Measurements from ENCODE around the gene PTPA. TPM values are rescaled to one million over a fixed set of nuclear protein-coding genes. Genes with fewer than 3 reads are reported as not detected.

The PTPA gene
- total and polyA plus RNA-seq, 2 donors (not counting 1 experiment from before 2014, with no cell fraction given): 190 to 203 TPM

DNA sequence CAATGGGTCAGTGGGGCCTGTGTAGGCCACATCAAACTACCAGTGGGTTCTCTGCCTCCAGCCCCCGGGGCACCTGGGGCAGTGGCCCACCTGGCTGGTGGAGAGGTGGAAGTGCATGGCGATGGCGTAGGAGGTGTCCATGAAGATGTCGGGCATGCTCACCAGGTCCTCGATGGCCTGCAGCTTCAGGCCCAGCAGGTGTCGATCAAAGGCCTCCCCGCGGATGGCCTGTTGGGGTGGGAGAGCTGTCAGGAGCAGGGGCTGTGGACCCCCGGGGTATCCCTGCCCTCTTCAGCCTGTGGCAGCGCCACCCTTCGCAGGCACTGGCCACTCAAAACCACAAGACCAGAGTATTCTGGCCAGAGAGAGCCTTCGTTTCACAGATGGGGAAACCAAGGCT is 15.3 kb upstream of the PTPA start:
- H3K27me3 ChIP-seq (ENCODE audit: control insufficient read depth, insufficient read depth, low read length): no peaks in the 10 kb centered on the region
- H4K20me1 ChIP-seq (ENCODE audit: control insufficient read depth, extremely low read depth, insufficient read depth, low read length): no peaks in the 10 kb centered on the region
- peaks cover 9% of the 10 kb centered on the region for H3K36me3 ChIP-seq (ENCODE audit: control insufficient read depth, insufficient read depth, low read length)
- no peak for TF ChIP-seq EZH2 (IDR thresholded peaks at IDR 0.05; ENCODE audit: low read length, missing control alignments)
- TF ChIP-seq, protein P1, sequence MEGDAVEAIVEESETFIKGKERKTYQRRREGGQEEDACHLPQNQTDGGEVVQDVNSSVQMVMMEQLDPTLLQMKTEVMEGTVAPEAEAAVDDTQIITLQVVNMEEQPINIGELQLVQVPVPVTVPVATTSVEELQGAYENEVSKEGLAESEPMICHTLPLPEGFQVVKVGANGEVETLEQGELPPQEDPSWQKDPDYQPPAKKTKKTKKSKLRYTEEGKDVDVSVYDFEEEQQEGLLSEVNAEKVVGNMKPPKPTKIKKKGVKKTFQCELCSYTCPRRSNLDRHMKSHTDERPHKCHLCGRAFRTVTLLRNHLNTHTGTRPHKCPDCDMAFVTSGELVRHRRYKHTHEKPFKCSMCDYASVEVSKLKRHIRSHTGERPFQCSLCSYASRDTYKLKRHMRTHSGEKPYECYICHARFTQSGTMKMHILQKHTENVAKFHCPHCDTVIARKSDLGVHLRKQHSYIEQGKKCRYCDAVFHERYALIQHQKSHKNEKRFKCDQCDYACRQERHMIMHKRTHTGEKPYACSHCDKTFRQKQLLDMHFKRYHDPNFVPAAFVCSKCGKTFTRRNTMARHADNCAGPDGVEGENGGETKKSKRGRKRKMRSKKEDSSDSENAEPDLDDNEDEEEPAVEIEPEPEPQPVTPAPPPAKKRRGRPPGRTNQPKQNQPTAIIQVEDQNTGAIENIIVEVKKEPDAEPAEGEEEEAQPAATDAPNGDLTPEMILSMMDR (conservative IDR thresholded peaks at IDR 0.05 in 1 of 2, IDR thresholded peaks at IDR 0.05 in 1 of 2; ENCODE audit: low read depth in 1 of 2, low read length in 2 of 2): no peak
- no peak overlapping the region for H2AFZ ChIP-seq (ENCODE audit: low read length)
- no peak overlapping the region for H3K9ac ChIP-seq (ENCODE audit: insufficient read depth, low read length)
- H3K4me3 ChIP-seq (replicated peaks in 1 of 4; ENCODE audit: control extremely low read depth in 1 of 4, insufficient read depth in 1 of 4, low read depth in 3 of 4, low read length in 4 of 4): no peak overlapping the region
- no peak overlapping the region for H3K4me2 ChIP-seq (ENCODE audit: extremely low read depth, insufficient read depth, low read length)
- no peaks in the 10 kb centered on the region for H3K4me1 ChIP-seq (ENCODE audit: control insufficient read depth, extremely low read depth, insufficient read depth, low read length)
- no peaks in the 10 kb centered on the region for H3K9me3 ChIP-seq (ENCODE audit: control insufficient read depth, insufficient read depth, low read depth, low read length)
- no peaks in the 10 kb centered on the region for H3K79me2 ChIP-seq (ENCODE audit: control insufficient read depth, insufficient read depth, low read length)
- H3K27ac ChIP-seq (ENCODE audit: insufficient read depth, low read length): no peak overlapping the region
- DNase-seq (ENCODE audit: low read depth in 2 of 2): no peak

DNA sequence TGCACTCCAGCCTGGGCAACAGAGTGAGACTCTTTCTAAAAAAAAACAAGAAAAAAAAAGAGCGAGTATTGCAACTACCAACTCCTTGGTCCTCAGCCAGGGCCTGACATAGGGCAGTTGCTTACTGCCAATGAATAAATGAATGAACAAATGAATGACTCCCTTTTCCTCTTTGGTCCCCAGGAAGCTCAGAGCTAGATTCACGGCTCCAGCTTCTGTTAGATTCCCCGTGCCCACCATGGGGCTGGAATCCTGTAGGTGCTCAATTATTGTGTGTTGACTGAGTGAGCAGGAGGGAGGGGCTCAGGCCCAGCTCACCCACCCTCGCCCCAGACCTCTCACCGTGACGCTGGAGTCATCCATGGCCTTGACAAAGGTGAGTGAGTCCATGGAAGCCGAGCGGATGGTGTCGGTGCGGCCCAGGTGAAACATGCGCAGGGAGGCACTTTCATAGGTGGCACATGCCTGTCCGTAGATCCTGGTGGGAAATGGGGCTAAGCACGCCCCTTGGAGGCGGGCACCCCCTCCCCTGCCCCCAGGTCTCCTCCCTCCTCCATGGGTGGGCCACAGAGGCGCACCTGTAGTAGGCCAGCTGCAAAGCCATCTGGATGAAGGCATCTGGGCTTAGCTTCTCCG is 13.4 kb upstream of the PTPA start:
- Histone ChIP-seq H3K9ac (ENCODE audit: insufficient read depth, low read length) (no peak overlapping the region), H3K36me3 (ENCODE audit: control insufficient read depth, insufficient read depth, low read length) (peaks cover 14% of the 10 kb centered on the region), H3K79me2 (ENCODE audit: control insufficient read depth, insufficient read depth, low read length) (no peaks in the 10 kb centered on the region), H4K20me1 (ENCODE audit: control insufficient read depth, extremely low read depth, insufficient read depth, low read length) (no peaks in the 10 kb centered on the region), H3K4me2 (ENCODE audit: extremely low read depth, insufficient read depth, low read length) (no peak overlapping the region), H3K27me3 (ENCODE audit: control insufficient read depth, insufficient read depth, low read length) (no peaks in the 10 kb centered on the region), H3K9me3 (ENCODE audit: control insufficient read depth, insufficient read depth, low read depth, low read length) (no peaks in the 10 kb centered on the region), H3K4me1 (ENCODE audit: control insufficient read depth, extremely low read depth, insufficient read depth, low read length) (no peaks in the 10 kb centered on the region), H3K27ac (ENCODE audit: insufficient read depth, low read length) (no peak overlapping the region), H3K4me3 (replicated peaks in 1 of 4; ENCODE audit: control extremely low read depth in 1 of 4, insufficient read depth in 1 of 4, low read depth in 3 of 4, low read length in 4 of 4) (no peak overlapping the region), H2AFZ (ENCODE audit: low read length) (no peak overlapping the region)
- no peak for DNase-seq (ENCODE audit: low read depth in 2 of 2)
- TF ChIP-seq EZH2 (IDR thresholded peaks at IDR 0.05; ENCODE audit: low read length, missing control alignments): no peak
- TF ChIP-seq, protein P1 (conservative IDR thresholded peaks at IDR 0.05 in 1 of 2, IDR thresholded peaks at IDR 0.05 in 1 of 2; ENCODE audit: low read depth in 1 of 2, low read length in 2 of 2): no peak

DNA sequence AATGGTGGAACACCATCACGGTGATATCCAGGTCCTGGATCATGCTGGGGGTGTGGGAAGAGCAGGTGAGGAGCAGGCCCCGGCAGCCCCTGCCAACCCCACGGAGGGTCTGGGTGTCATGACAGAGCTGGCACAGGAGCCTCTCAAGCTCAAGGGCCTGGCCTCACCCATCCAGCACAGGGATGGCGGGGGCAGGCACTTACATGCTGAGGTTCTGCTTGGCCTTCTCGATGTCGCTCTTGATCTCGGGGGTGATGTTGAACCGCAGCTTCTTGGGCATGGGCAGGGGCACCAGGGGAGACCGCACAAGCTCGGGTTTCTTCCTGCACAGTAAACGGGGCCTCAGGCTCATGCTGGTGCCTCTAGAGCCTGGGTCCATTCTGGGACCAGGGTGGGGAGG is 12.9 kb upstream of the PTPA start:
- Histone ChIP-seq H3K9ac (ENCODE audit: insufficient read depth, low read length) (no peak overlapping the region), H3K27me3 (ENCODE audit: control insufficient read depth, insufficient read depth, low read length) (no peaks in the 10 kb centered on the region), H3K36me3 (ENCODE audit: control insufficient read depth, insufficient read depth, low read length) (peaks cover 14% of the 10 kb centered on the region), H4K20me1 (ENCODE audit: control insufficient read depth, extremely low read depth, insufficient read depth, low read length) (no peaks in the 10 kb centered on the region), H3K9me3 (ENCODE audit: control insufficient read depth, insufficient read depth, low read depth, low read length) (no peaks in the 10 kb centered on the region), H3K4me1 (ENCODE audit: control insufficient read depth, extremely low read depth, insufficient read depth, low read length) (no peaks in the 10 kb centered on the region), H3K79me2 (ENCODE audit: control insufficient read depth, insufficient read depth, low read length) (no peaks in the 10 kb centered on the region), H3K4me2 (ENCODE audit: extremely low read depth, insufficient read depth, low read length) (no peak overlapping the region), H2AFZ (ENCODE audit: low read length) (no peak overlapping the region), H3K4me3 (replicated peaks in 1 of 4; ENCODE audit: control extremely low read depth in 1 of 4, insufficient read depth in 1 of 4, low read depth in 3 of 4, low read length in 4 of 4) (no peak overlapping the region), H3K27ac (ENCODE audit: insufficient read depth, low read length) (no peak overlapping the region)
- TF ChIP-seq, protein P1 (conservative IDR thresholded peaks at IDR 0.05 in 1 of 2, IDR thresholded peaks at IDR 0.05 in 1 of 2; ENCODE audit: low read depth in 1 of 2, low read length in 2 of 2): no peak
- TF ChIP-seq EZH2 (IDR thresholded peaks at IDR 0.05; ENCODE audit: low read length, missing control alignments): no peak
- DNase-seq (ENCODE audit: low read depth in 2 of 2): no peak
